VCaP (cell line): ENCODE measurements around the gene WHAMM.

Experiments
- H3K27ac ChIP-seq: fragments of 450-650 bp; 2 replicates; pipeline ENCODE4 v1.5.1; 2017
- CTCF ChIP-seq: fragments of 450-650 bp; conservative IDR thresholded peaks from 2 replicates; pipeline ENCODE4 v1.5.1; 2017; ENCODE audit warnings: mild to moderate bottlenecking, moderate library complexity

Gene WHAMM

GRCh38 chr15:82803793-82804574 is 5.4 kb upstream of the WHAMM start:
- no peak overlapping the region for H3K27ac ChIP-seq
- TF ChIP-seq CTCF, result no peak

- no peak overlapping the region for H3K27ac ChIP-seq
- no peak for TF ChIP-seq CTCF
These were observed 4.9 kb upstream of the WHAMM start for GRCh38 chr15:82804575-82804949.

GRCh38 chr15:82805994-82806406 is 3.4 kb upstream of the WHAMM start, which contains the start of gene FSD2:
Gene FSD2 (minus strand): TSS chr15:82806069. CDS start chr15:82787390, 18,679 bp downstream.
- H3K27ac ChIP-seq, result no peak within 1 kb of the TSS
- no peak for TF ChIP-seq CTCF

GRCh38 chr15:82807920-82808633 is 1.4 kb upstream of the WHAMM start:
- no peak for TF ChIP-seq CTCF
- H3K27ac ChIP-seq, result peak overlapping the region; percentile 95

GRCh38 chr15:82808634-82809041 is 790 bp upstream of the WHAMM start:
- no peak for TF ChIP-seq CTCF
- H3K27ac ChIP-seq, result peak overlapping the region; percentile 95

- TF ChIP-seq CTCF, result peak; percentile 34; the same call in 1 of the 2 replicates
- H3K27ac ChIP-seq, result peak overlapping the region; percentile 95
These were observed 847 bp downstream of the WHAMM start for GRCh38 chr15:82810061-82810889.
